ENCODE measurements around the gene EDEM3. TPM values are rescaled to one million over a fixed set of nuclear protein-coding genes. Genes with fewer than 3 reads are reported as not detected.

Gene EDEM3
- total RNA-seq, 3 donors from 2014 or later, result 32.1 to 66.3 (median 66.0) TPM

DNA sequence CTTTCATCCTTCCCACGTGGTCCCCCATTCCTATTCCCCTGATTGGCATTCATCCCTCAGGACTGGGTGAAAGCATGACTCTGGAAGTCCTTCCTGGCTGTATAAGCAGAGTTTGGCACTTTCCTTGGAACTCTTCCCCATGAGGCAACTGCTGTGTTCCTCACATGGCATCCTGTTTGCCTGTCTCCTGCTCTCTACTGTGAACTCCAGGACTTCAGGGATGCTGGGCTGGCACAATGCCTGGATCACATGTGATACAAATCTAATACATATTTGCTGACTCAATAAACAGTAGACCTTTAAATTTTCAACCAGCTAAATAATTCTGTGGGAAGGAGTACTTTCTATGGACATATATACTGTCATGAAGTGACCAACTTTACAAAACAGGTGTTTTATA is 46.8 kb upstream of the EDEM3 start:
- H3K36me3 ChIP-seq (ENCODE audit: low read depth), result no peaks in the 10 kb centered on the region
- intact Hi-C loops (cut with DNase I, micrococcal nuclease), result no loop called here

DNA sequence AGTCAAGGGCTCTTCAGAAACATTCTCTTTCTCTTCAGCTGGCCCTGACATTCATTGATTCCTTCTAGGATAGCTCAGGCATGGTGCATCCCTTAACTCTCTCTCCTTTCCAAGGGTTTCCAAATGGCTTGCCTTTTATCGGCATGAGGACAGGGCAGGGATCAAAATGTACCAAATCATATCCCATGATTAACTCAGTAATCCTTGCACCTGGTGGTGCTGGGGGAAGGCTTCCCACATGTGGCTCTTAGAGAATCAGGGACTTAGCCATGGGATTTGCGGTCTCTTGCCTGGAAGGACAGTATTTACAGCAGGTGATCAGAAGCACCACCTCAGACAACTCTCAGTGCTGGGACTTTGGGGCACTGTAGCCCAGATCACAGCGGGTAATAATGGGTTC is 46.2 kb upstream of the EDEM3 start:
- TF ChIP-seq CTCF (IDR thresholded peaks at IDR 0.05), result no peak
- intact Hi-C loops (cut with DNase I, micrococcal nuclease), result no loop called here
- DNase-seq (no peak), ATAC-seq (no peak)
- Histone ChIP-seq H3K9me3 (no peaks in the 10 kb centered on the region), H3K36me3 (ENCODE audit: low read depth) (no peaks in the 10 kb centered on the region), H3K4me3 (no peak overlapping the region), H3K4me1 (ENCODE audit: low read depth) (no peaks in the 10 kb centered on the region)

More for the DNA sequence above, 46.8 kb upstream of the EDEM3 start:
- H3K4me1 ChIP-seq (ENCODE audit: low read depth), result no peaks in the 10 kb centered on the region
- TF ChIP-seq CTCF (IDR thresholded peaks at IDR 0.05), result no peak
- ATAC-seq, result no peak
- H3K4me3 ChIP-seq, result no peak overlapping the region
- DNase-seq, result no peak
- H3K9me3 ChIP-seq, result no peaks in the 10 kb centered on the region

- intact Hi-C loops (cut with DNase I, micrococcal nuclease), result no loop called here
- H3K36me3 ChIP-seq (ENCODE audit: low read depth), result no peaks in the 10 kb centered on the region
- no peak for DNase-seq
- no peaks in the 10 kb centered on the region for H3K9me3 ChIP-seq
- H3K4me3 ChIP-seq, result no peak overlapping the region
- peaks cover 14% of the 10 kb centered on the region for H3K4me1 ChIP-seq (ENCODE audit: low read depth)
- ATAC-seq, result no peak
- no peak for TF ChIP-seq CTCF (IDR thresholded peaks at IDR 0.05)
These were observed 39.3 kb upstream of the EDEM3 start for GRCh38 chr1:184793967-184794366.

DNA sequence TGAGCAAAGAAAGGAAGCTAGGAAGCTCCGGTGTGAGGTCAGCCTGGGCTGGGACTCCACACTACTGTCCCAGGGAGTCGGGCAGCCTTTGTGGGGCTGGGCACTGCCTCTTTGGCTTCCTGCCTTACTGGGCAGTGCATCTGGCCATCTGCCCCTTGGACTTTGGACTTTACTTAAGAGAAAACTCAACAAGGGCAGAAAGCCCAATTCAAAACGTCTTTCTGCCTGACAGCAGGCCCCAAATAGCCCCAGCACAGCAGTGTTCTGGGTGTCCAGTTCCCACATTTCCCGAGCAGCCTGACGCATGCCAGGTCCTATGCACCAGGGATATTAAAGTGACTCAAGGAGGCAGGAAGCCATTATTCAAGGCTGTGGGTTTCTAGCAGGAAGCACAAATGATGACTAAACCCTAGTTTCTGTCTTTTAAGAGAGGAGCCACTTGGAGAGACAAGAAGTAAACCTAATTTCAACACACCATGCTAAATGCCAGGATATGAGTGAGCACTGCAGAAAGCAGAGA is 37.9 kb upstream of the EDEM3 start:
- Histone ChIP-seq H3K9me3 (no peaks in the 10 kb centered on the region), H3K36me3 (ENCODE audit: low read depth) (no peaks in the 10 kb centered on the region), H3K4me3 (no peak overlapping the region), H3K4me1 (ENCODE audit: low read depth) (peaks cover 14% of the 10 kb centered on the region)
- no peak for TF ChIP-seq CTCF (IDR thresholded peaks at IDR 0.05)
- ATAC-seq (peak; percentile 92), DNase-seq (peak; percentile 78 to 88 (median 81))
- intact Hi-C loops (cut with DNase I, micrococcal nuclease), result no loop called here

DNA sequence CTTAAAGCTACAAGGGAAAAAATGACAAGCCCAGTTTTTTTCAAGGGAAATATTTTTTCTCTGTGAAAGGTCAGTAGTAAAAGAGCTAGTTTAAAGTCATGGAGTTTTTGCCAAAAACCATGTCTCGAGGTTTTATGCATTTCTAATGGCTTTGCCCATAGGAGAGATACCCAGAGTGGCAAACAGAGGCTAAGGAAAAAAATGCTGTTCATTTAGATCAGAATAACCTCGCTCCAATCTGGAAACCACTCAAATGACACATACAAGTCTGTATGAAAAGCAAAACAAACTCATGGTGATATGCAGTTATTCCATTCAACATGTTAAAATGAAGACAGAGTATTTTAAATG is 36.9 kb upstream of the EDEM3 start:
- ATAC-seq, result no peak
- H3K4me1 ChIP-seq (ENCODE audit: low read depth), result peaks cover 14% of the 10 kb centered on the region
- intact Hi-C loops (cut with DNase I, micrococcal nuclease), result no loop called here

More for the DNA sequence above, 36.9 kb upstream of the EDEM3 start:
- Histone ChIP-seq H3K36me3 (ENCODE audit: low read depth) (no peaks in the 10 kb centered on the region), H3K4me3 (no peak overlapping the region), H3K9me3 (no peaks in the 10 kb centered on the region)
- TF ChIP-seq CTCF (IDR thresholded peaks at IDR 0.05), result no peak
- no peak for DNase-seq

Data from mucosa of descending colon (tissue), 3 donors.